Ishikawa (cell line): ENCODE data around the gene TMEM120B.

Experiments
- CEBPB ChIP-seq: IDR thresholded peaks from 2 replicates; pipeline ENCODE4 v1.6.1; 2012
- CREB1 ChIP-seq: IDR thresholded peaks from 2 replicates; pipeline ENCODE4 v1.6.1; 2012; ENCODE audit warnings: low read depth
- EGR1 ChIP-seq: IDR thresholded peaks from 2 replicates; pipeline ENCODE4 v1.6.1; 2012
- EP300 ChIP-seq: IDR thresholded peaks from 2 replicates; pipeline ENCODE4 v1.6.1; 2012; ENCODE audit warnings: borderline replicate concordance
- FOXM1 ChIP-seq: IDR thresholded peaks from 2 replicates; pipeline ENCODE4 v1.6.1; 2012; ENCODE audit warnings: low read depth, borderline replicate concordance
- NFIC ChIP-seq: IDR thresholded peaks from 2 replicates; pipeline ENCODE4 v1.6.1; 2012
- RAD21 ChIP-seq: IDR thresholded peaks from 2 replicates; pipeline ENCODE4 v1.6.1; 2012; ENCODE audit warnings: low read depth
- TAF1 ChIP-seq: IDR thresholded peaks from 2 replicates; pipeline ENCODE4 v1.6.1; 2012; ENCODE audit warnings: low read depth, mild to moderate bottlenecking
- TCF12 ChIP-seq: IDR thresholded peaks from 2 replicates; pipeline ENCODE4 v1.6.1; 2012; ENCODE audit warnings: low read depth
- TEAD4 ChIP-seq: IDR thresholded peaks from 2 replicates; pipeline ENCODE4 v1.6.1; 2012
- YY1 ChIP-seq: IDR thresholded peaks from 2 replicates; pipeline ENCODE4 v1.6.1; 2012; ENCODE audit warnings: low read depth
- TF ChIP-seq, protein P1 (sequence below): IDR thresholded peaks from 2 replicates; pipeline ENCODE4 v1.6.1; 2012

GRCh38 chr12:121797937-121798786, 85.6 kb downstream of the TMEM120B start:
- no peak for TF ChIP-seq RAD21
- no peak; the same call in 1 of the 2 replicates for TF ChIP-seq NFIC
- no peak for TF ChIP-seq YY1
- no peak for TF ChIP-seq CREB1
- no peak for TF ChIP-seq EP300
- no peak for TF ChIP-seq TAF1
- TF ChIP-seq EGR1: no peak
- TF ChIP-seq TEAD4: no peak
- TF ChIP-seq, protein P1, sequence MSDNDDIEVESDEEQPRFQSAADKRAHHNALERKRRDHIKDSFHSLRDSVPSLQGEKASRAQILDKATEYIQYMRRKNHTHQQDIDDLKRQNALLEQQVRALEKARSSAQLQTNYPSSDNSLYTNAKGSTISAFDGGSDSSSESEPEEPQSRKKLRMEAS: no peak
- TF ChIP-seq CEBPB: no peak
- TF ChIP-seq TCF12: no peak
- no peak for TF ChIP-seq FOXM1
